HG03354 (cell line): ENCODE data around the gene ABLIM3.
"Not testable (repeated sequence)": the region's sequence is repeated elsewhere in the genome, so short reads cannot be mapped to it uniquely, and the experiment has no call there.

ENCODE experiments used
- ATAC-seq: cut with Tn5 transposase; IDR thresholded peaks from one replicate; pipeline ENCODE4 v1.9.1; 2021; ENCODE audit warnings: mild to moderate bottlenecking; ENCODE audit not compliant: unreplicated experiment, poor library complexity, severe bottlenecking

Gene ABLIM3

GRCh38 chr5:149177911-149178565 lies 36.7 kb downstream of the ABLIM3 start:
- no peak for ATAC-seq

GRCh38 chr5:149181732-149182131 lies 40.4 kb downstream of the ABLIM3 start:
- no peak for ATAC-seq

- no peak for ATAC-seq
These were observed 40.9 kb downstream of the ABLIM3 start for GRCh38 chr5:149182241-149182640.

GRCh38 chr5:149185067-149185466 lies 43.8 kb downstream of the ABLIM3 start:
- ATAC-seq = no peak

- ATAC-seq = no peak
These were observed 45.2 kb downstream of the ABLIM3 start for GRCh38 chr5:149186506-149186905.

GRCh38 chr5:149187617-149188016 lies 46.3 kb downstream of the ABLIM3 start:
- ATAC-seq = not testable (repeated sequence)

GRCh38 chr5:149188383-149188782 lies 47.1 kb downstream of the ABLIM3 start:
- ATAC-seq = no peak

GRCh38 chr5:149195337-149195887 lies 54.1 kb downstream of the ABLIM3 start:
- ATAC-seq = no peak

- ATAC-seq = no peak
These were observed 54.7 kb downstream of the ABLIM3 start for GRCh38 chr5:149195962-149196361.

- no peak for ATAC-seq
These were observed 56.9 kb downstream of the ABLIM3 start for GRCh38 chr5:149198148-149198547.

- ATAC-seq = no peak
These were observed 59.1 kb downstream of the ABLIM3 start for GRCh38 chr5:149200355-149200754.

GRCh38 chr5:149201121-149201637 lies 59.9 kb downstream of the ABLIM3 start:
- ATAC-seq = no peak

GRCh38 chr5:149202910-149203451 lies 61.7 kb downstream of the ABLIM3 start:
- ATAC-seq = no peak

- no peak for ATAC-seq
These were observed 62.7 kb downstream of the ABLIM3 start for GRCh38 chr5:149203921-149204441.

GRCh38 chr5:149205625-149206523 lies 64.6 kb downstream of the ABLIM3 start:
- ATAC-seq = no peak

- ATAC-seq = no peak
These were observed 65.3 kb downstream of the ABLIM3 start for GRCh38 chr5:149206524-149207141.

GRCh38 chr5:149207831-149208230 lies 66.5 kb downstream of the ABLIM3 start:
- ATAC-seq = no peak

GRCh38 chr5:149210225-149210624 lies 68.9 kb downstream of the ABLIM3 start:
- ATAC-seq = no peak

GRCh38 chr5:149210968-149211490 lies 69.7 kb downstream of the ABLIM3 start:
- ATAC-seq = no peak
